Activated CD4-positive, alpha-beta memory T cell treated with anti-CD3 and anti-CD28 coated beads for 36 hours (primary cell): ENCODE data around the gene RPL21. TPM values are rescaled to one million over a fixed set of nuclear protein-coding genes. Genes with fewer than 3 reads are reported as not detected.
"Not testable (repeated sequence)": the region's sequence is repeated elsewhere in the genome, so short reads cannot be mapped to it uniquely, and the experiment has no call there.

Source experiments
- CTCF ChIA-PET: fragments of 350-600 bp; sonication (Branson Sonifier 250); formaldehyde crosslinking; loops from one replicate; lab custom pipeline; 2021; ENCODE audit warnings: antibody characterized with exemption, inconsistent platforms; lab: Charles Lee
- POLR2A ChIA-PET: fragments of 350-600 bp; sonication (Branson Sonifier 250); formaldehyde crosslinking; loops from one replicate; lab custom pipeline; 2021; ENCODE audit warnings: antibody characterized with exemption; lab: Charles Lee
- DNase-seq: peaks from one replicate; pipeline ENCODE4 v3.0.0-alpha.2; 2020
- H3K27ac Mint-ChIP-seq: one replicate; pipeline ENCODE4 v1.8.0; 2021; ENCODE audit warnings: mixed read lengths
- H3K27me3 Mint-ChIP-seq: one replicate; pipeline ENCODE4 v1.8.0; 2021; ENCODE audit warnings: mixed read lengths
- H3K36me3 Mint-ChIP-seq: one replicate; pipeline ENCODE4 v1.8.0; 2021; ENCODE audit warnings: mixed read lengths
- H3K4me1 Mint-ChIP-seq: one replicate; pipeline ENCODE4 v1.8.0; 2021; ENCODE audit warnings: low read depth, mixed read lengths
- H3K4me3 Mint-ChIP-seq: one replicate; pipeline ENCODE4 v1.8.0; 2021; ENCODE audit warnings: mild to moderate bottlenecking, mixed read lengths
- H3K9me3 Mint-ChIP-seq: one replicate; pipeline ENCODE4 v1.8.0; 2021; ENCODE audit warnings: mixed read lengths
- intact Hi-C: fragments of 100-400 bp; cut with micrococcal nuclease; formaldehyde crosslinking; loops from one replicate; pipeline ENCODE4 v1.15.1; 2023
- total RNA-seq, 2 experiments: library from RNA; stranded (reverse); gene quantifications; one replicate each; pipeline ENCODE4 v1.2.3, GENCODE V29; 2021

Gene RPL21
- 1,000 to 10,000 TPM; 1,539 to 1,545 TPM for total RNA-seq

DNA sequence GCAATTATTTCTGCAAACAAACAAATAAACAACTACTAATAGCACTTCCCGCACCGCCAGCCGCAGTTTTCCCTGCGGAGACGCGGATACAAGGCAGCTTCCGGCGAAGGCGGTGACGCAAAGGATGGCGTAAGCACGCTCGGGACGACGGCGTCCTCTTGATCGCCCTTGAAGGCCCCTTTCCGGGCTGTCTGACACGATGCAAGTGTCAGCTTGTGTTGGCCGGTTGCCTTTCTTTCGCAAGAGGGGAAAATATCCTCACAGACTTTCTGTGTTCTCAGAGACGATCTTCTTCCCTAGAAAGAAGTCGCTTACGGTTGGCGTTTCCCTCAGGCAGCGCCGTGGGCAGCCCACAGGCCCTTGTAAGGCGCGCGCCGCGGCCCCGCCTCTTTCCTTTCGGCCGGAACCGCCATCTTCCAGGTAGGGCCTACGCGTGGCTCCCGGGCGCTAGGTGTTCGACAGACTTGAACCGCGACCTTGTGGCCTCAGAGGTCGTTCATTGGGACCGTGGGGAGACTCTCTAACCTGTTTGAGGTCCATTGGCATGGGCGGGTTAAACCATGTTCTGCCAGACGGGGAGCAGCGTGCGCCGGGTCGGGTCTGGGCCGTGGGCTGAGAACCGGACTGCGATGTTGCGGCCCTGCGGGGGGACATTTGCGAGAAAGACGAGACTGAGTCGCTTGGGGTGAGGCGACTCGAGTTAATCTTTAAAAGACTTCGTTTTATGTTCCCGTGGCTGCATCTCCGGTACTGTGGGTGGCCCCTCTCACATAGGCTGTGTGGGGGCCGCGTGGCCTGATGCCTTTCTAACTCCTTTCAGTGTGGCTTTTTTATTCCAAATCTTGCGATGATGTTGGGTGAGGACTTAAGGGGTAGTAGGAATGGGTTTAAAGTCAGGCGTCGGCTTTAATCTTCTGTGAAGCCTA is at the start of gene RPL21:
Gene RPL21 (plus strand): TSS at position 393 of the 926 bp plus-strand sequence. CDS start 2,219 bp downstream, outside the sequence.
- Mint-ChIP-seq H3K4me3 (peak within 1 kb of the TSS; percentile 94), H3K27me3 (no peaks in the 10 kb centered on the region), H3K9me3 (no peaks in the 10 kb centered on the region), H3K36me3 (peaks cover 45% of the 10 kb centered on the region), H3K4me1 (peaks cover 48% of the 10 kb centered on the region), H3K27ac (peak within 1 kb of the TSS; percentile 95)
- CTCF ChIA-PET: interaction anchor here (0.6 kb wide), 1 partner anchor 9 kb away, joined by 3 read pairs; no protein-coding TSS in a partner anchor
- peak; percentile 92 for DNase-seq
- POLR2A ChIA-PET: interaction anchor here (0.6 to 1.1 kb wide), 11 partner anchors 13 to 266 kb away, joined by 3 to 11 read pairs (median 5); partner anchors contain the start of genes RASL11A and USP12
- intact Hi-C loops: loop anchor here (1.0 to 5.0 kb wide), 10 partner anchors 19 to 886 kb away; partner anchors contain the start of genes LNX2, MTIF3, PAN3 and RASL11A

DNA sequence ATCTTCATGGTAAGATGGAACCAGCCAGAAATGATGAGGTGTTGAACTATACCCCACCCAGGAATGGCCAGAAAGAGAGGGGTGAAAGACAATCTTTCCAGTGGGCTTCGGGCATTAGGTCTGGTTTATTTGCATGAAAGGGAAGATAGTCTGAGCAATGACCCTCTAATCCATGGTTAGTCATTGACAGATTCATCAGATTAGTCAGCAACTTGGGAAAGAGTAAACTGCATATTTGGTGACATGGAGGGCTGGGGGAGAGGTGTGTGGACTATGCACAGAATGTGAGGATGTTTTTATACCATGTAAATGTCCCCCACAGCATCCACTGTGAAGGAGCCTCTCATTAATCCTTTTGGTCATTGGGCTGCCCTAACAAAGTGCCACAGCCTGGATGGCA is 49.7 kb upstream of the RPL21 start:
- DNase-seq: no peak
- ChIA-PET POLR2A (no interaction called here), CTCF (no interaction called here)
- H3K9me3 Mint-ChIP-seq: peaks cover 4% of the 10 kb centered on the region
- H3K27me3 Mint-ChIP-seq: peaks cover 5% of the 10 kb centered on the region
- no peak overlapping the region for H3K27ac Mint-ChIP-seq
- H3K36me3 Mint-ChIP-seq: no peaks in the 10 kb centered on the region
- no peak overlapping the region for H3K4me3 Mint-ChIP-seq
- peaks cover 8% of the 10 kb centered on the region for H3K4me1 Mint-ChIP-seq
- intact Hi-C loops: loop anchor here (2.0 to 5.0 kb wide), 2 partner anchors 49 to 204 kb away; partner anchors contain the start of gene RPL21

GRCh38 chr13:27203186-27203585 is 48.2 kb upstream of the RPL21 start:
- Mint-ChIP-seq H3K4me3 (no peak overlapping the region), H3K9me3 (no peaks in the 10 kb centered on the region), H3K27me3 (no peaks in the 10 kb centered on the region), H3K27ac (no peak overlapping the region), H3K36me3 (peaks cover 2% of the 10 kb centered on the region), H3K4me1 (peaks cover 8% of the 10 kb centered on the region)
- ChIA-PET CTCF (interaction anchor here (0.8 to 1.9 kb wide), 2 partner anchors 9 to 218 kb away, joined by 3 to 8 read pairs; no protein-coding TSS in a partner anchor), POLR2A (no interaction called here)
- no peak for DNase-seq
- intact Hi-C loops: loop anchor here (5.0 kb wide), 1 partner anchor 206 kb away; no protein-coding TSS in a partner anchor

DNA sequence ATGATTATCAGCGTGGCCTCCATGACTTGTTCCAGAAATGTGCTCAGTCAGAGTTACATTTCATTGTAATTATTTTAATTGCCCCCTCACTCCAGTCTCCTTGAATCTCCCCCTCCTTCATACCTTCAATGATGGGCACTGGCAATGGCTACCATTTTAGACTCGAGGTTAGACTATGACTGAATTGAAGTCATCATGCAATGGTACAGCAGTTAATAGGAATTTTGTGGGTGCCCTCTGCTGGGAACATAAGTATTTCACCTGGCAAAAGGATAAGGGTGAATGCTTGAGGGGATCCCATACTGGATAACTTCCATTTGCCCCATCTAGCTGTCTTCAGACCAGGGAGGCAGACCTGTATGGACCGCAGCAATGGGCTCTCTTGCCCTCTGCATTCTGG is 47.5 kb upstream of the RPL21 start:
- intact Hi-C loops: loop anchor here (5.0 kb wide), 1 partner anchor 207 kb away; no protein-coding TSS in a partner anchor
- Mint-ChIP-seq H3K4me1 (peaks cover 8% of the 10 kb centered on the region), H3K9me3 (peaks cover 3% of the 10 kb centered on the region), H3K4me3 (no peak overlapping the region), H3K27me3 (no peaks in the 10 kb centered on the region), H3K27ac (no peak overlapping the region), H3K36me3 (peaks cover 2% of the 10 kb centered on the region)
- CTCF ChIA-PET: interaction anchor here (0.8 to 1.9 kb wide), 2 partner anchors 9 to 218 kb away, joined by 3 to 8 read pairs; no protein-coding TSS in a partner anchor
- POLR2A ChIA-PET: no interaction called here
- no peak for DNase-seq

- POLR2A ChIA-PET: interaction anchor here (0.6 to 0.7 kb wide), 2 partner anchors 40 to 126 kb away, joined by 3 to 5 read pairs; no protein-coding TSS in a partner anchor
- peaks cover 5% of the 10 kb centered on the region for H3K36me3 Mint-ChIP-seq
- no peak for DNase-seq
- peaks cover 5% of the 10 kb centered on the region for H3K9me3 Mint-ChIP-seq
- CTCF ChIA-PET: interaction anchor here (0.6 kb wide), 1 partner anchor 14 kb away, joined by 6 read pairs; no protein-coding TSS in a partner anchor
- intact Hi-C loops: no loop called here
- no peak overlapping the region for H3K27ac Mint-ChIP-seq
- H3K27me3 Mint-ChIP-seq: no peaks in the 10 kb centered on the region
- no peaks in the 10 kb centered on the region for H3K4me1 Mint-ChIP-seq
- no peak overlapping the region for H3K4me3 Mint-ChIP-seq
These were observed 42.8 kb upstream of the RPL21 start for GRCh38 chr13:27208514-27208913.

DNA sequence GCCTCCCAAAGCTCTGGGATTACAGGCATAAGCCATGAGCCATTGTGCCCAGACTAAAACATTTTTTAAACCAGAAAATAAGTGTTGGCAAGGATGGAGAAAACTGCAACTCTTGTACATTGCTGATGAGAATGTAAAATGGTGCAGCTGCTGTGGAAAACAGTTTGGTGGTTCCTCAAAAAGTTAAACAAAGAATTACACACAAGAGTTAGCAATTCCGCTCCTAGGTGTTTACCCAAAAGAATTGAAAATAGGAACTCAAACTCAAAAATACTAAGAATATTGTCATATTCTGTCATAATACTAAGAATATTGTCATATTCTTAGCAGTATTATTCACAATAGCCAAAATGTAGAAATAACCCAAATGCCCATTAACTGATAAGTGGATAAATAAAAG is 40.1 kb upstream of the RPL21 start:
- Mint-ChIP-seq H3K4me1 (no peaks in the 10 kb centered on the region), H3K36me3 (peaks cover 5% of the 10 kb centered on the region), H3K27ac (no peak overlapping the region), H3K4me3 (no peak overlapping the region), H3K9me3 (peaks cover 5% of the 10 kb centered on the region), H3K27me3 (no peaks in the 10 kb centered on the region)
- ChIA-PET CTCF (no interaction called here), POLR2A (no interaction called here)
- no peak for DNase-seq
- intact Hi-C loops: no loop called here

DNA sequence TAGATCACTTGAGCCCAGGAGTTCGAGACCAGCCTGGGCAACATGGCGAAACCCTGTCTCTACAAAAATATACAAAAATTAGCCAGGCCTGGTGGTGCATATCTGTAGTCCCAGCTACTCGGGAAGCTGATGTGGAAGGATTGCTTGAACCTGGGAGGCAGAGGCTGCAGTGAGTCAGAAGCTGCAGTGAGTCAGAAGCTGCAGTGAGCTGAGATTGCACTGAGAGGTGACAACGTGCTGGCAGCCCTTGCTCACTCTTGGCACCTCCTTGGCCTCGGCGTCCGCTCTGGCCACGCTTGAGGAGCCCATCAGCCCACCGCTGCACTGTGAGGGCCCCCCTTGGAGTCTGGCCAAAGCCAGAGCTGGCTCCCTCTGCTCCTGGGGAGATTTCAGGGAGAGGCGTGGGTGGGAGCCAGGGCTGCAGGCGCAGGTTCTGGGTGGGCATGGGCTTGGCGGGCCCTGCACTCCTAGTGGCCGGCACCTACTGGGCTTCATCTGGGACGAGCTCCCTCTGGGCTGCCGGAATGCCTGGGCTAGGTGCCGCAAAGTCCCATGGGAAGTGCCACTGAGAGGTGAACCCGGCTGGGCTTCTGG is 39.5 kb upstream of the RPL21 start:
- H3K36me3 Mint-ChIP-seq: peaks cover 5% of the 10 kb centered on the region
- ChIA-PET POLR2A (no interaction called here), CTCF (no interaction called here)
- no peaks in the 10 kb centered on the region for H3K4me1 Mint-ChIP-seq
- peaks cover 5% of the 10 kb centered on the region for H3K9me3 Mint-ChIP-seq
- DNase-seq: no peak
- intact Hi-C loops: no loop called here
- H3K27me3 Mint-ChIP-seq: no peaks in the 10 kb centered on the region
- no peak overlapping the region for H3K27ac Mint-ChIP-seq
- no peak overlapping the region for H3K4me3 Mint-ChIP-seq

DNA sequence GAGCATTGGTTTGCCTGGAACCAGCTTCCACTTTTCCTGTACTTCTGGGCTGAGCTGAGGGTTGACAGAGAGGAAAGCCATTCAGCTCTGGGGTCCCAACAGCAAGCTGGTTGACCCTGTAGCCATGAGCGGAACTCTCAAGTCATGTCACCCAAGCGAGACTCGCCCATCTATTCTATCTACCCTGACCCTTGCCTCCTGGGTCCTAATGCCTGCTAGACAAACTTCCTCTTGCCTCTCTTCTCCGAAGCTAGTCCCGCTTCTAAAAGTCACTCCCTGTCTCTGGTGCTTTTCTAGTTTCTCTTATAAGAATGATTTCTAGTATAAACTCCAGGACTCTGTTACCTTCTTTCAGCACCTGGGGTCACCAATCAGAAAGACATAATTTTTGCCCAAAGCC is 38.0 kb upstream of the RPL21 start:
- intact Hi-C loops, H3K27me3 Mint-ChIP-seq, CTCF ChIA-PET, H3K27ac Mint-ChIP-seq, H3K4me1 Mint-ChIP-seq, H3K9me3 Mint-ChIP-seq, H3K36me3 Mint-ChIP-seq, H3K4me3 Mint-ChIP-seq, POLR2A ChIA-PET, DNase-seq: not testable (repeated sequence)

DNA sequence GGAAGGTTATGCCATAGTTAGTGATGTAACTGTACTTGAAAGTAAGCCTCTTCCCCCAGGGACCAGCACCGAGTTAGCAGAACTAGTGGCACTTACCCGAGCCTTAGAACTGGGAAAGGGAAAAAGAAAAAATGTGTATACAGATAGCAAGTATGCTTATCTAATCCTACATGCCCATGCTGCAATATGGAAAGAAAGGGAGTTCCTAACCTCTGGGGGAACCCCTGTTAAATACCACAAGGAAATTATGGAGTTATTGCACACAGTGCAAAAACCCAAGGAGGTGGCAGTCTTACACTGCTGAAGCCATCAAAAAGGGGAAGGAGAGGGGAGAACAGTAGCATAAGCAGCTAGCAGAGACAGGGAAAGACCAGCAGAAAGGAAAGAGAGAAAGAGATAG is 33.6 kb upstream of the RPL21 start:
- H3K36me3 Mint-ChIP-seq, CTCF ChIA-PET, H3K27ac Mint-ChIP-seq, H3K4me1 Mint-ChIP-seq, POLR2A ChIA-PET, intact Hi-C loops, DNase-seq, H3K9me3 Mint-ChIP-seq, H3K4me3 Mint-ChIP-seq: not testable (repeated sequence)
- peaks cover 10% of the 10 kb centered on the region for H3K27me3 Mint-ChIP-seq

GRCh38 chr13:27218861-27219260 is 32.5 kb upstream of the RPL21 start:
- H3K4me3 Mint-ChIP-seq, H3K27ac Mint-ChIP-seq, CTCF ChIA-PET, DNase-seq, H3K4me1 Mint-ChIP-seq, intact Hi-C loops, H3K9me3 Mint-ChIP-seq, POLR2A ChIA-PET, H3K36me3 Mint-ChIP-seq: not testable (repeated sequence)
- peaks cover 12% of the 10 kb centered on the region for H3K27me3 Mint-ChIP-seq

GRCh38 chr13:27219611-27220010 is 31.7 kb upstream of the RPL21 start:
- Mint-ChIP-seq H3K27me3 (peaks cover 15% of the 10 kb centered on the region), H3K27ac (no peak overlapping the region), H3K9me3 (peaks cover 3% of the 10 kb centered on the region), H3K4me1 (no peaks in the 10 kb centered on the region), H3K36me3 (peaks cover 7% of the 10 kb centered on the region), H3K4me3 (no peak overlapping the region)
- intact Hi-C loops: no loop called here
- no peak for DNase-seq
- CTCF ChIA-PET: no interaction called here
- POLR2A ChIA-PET: no interaction called here

GRCh38 chr13:27222100-27222499 is 29.3 kb upstream of the RPL21 start:
- H3K36me3 Mint-ChIP-seq, intact Hi-C loops, H3K4me1 Mint-ChIP-seq, H3K4me3 Mint-ChIP-seq, DNase-seq, H3K27ac Mint-ChIP-seq, POLR2A ChIA-PET, H3K9me3 Mint-ChIP-seq, CTCF ChIA-PET: not testable (repeated sequence)
- H3K27me3 Mint-ChIP-seq: peaks cover 23% of the 10 kb centered on the region
